GM19463 (cell line): ENCODE results near the gene PWWP2A.
A peak's percentile ranks its signal among the peaks of the same experiment; 100 is the strongest.
"Not testable (repeated sequence)": the region's sequence is repeated elsewhere in the genome, so short reads cannot be mapped to it uniquely, and the experiment has no call there.

ENCODE experiments used
- ATAC-seq: cut with Tn5 transposase; IDR thresholded peaks from one replicate; pipeline ENCODE4 v1.9.1; 2021; ENCODE audit warnings: mild to moderate bottlenecking, moderate library complexity; ENCODE audit not compliant: unreplicated experiment

Gene PWWP2A, protein sequence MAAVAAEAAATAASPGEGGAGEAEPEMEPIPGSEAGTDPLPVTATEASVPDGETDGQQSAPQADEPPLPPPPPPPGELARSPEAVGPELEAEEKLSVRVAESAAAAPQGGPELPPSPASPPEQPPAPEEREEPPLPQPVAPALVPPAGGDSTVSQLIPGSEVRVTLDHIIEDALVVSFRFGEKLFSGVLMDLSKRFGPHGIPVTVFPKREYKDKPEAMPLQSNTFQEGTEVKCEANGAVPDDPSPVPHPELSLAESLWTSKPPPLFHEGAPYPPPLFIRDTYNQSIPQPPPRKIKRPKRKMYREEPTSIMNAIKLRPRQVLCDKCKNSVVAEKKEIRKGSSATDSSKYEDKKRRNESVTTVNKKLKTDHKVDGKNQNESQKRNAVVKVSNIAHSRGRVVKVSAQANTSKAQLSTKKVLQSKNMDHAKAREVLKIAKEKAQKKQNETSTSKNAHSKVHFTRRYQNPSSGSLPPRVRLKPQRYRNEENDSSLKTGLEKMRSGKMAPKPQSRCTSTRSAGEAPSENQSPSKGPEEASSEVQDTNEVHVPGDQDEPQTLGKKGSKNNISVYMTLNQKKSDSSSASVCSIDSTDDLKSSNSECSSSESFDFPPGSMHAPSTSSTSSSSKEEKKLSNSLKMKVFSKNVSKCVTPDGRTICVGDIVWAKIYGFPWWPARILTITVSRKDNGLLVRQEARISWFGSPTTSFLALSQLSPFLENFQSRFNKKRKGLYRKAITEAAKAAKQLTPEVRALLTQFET

DNA sequence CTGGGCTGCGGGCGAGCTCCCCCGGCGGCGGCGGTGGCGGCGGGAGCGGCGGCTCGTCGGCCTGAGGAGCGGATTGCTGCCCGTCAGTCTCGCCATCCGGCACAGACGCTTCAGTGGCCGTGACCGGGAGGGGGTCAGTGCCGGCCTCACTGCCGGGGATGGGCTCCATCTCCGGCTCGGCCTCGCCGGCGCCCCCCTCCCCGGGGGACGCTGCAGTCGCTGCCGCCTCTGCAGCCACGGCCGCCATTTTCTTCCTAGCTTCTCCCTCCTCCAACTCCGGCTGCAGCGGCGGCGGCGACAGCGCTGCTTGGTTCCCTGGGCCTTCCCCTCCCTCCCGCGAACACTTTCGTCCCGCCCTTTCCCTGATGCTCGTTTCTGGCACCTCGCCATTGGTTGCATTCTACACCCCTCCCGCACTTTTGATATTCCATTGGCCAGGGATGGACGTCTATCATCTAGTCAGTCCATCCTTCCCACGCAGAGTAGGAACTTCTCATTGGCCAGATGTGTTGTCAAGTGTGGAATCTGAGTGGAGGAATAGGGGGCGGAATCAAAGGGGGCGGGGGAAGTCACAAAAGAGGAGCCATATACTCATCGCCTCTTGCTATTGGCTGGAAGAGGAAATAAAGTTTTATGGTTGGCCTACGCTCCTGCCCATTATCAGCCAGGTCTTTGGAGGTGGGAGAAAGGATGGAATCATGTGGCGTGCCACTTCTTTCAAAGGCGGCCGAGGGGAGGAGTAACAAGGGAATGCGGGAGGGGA is at the start of gene PWWP2A:
PWWP2A (minus strand) TSS at position 309 of the 763 bp plus-strand sequence; CDS start at position 247, 62 bp downstream.
- peak; percentile 82 for ATAC-seq

DNA sequence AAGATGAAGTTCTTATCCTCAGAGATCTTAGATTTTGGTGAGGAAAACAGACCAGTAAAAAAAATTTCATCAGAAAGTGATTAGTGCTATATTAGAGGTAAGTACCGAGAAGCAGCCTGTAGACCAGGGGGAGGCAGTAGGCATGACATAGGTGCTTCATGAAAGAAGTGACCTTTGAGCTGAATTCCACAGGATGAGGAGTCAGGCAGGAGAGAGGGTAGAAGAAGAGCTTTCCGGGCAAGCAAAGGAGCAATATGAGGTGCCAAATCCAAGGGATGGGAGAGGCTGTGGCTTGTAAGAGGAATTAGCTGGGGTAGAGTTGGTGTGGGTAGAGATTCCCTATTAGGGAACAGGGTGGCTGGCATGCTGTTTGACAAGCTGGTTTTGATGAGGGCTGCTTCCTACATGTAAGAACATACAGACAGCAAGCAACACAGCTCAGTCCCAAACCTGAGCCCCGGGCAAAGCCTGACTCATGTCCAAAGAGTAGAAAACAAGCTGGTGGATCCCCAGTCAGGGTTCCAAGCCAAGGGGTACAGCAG is 48.4 kb upstream of the PWWP2A start:
- ATAC-seq, result no peak

DNA sequence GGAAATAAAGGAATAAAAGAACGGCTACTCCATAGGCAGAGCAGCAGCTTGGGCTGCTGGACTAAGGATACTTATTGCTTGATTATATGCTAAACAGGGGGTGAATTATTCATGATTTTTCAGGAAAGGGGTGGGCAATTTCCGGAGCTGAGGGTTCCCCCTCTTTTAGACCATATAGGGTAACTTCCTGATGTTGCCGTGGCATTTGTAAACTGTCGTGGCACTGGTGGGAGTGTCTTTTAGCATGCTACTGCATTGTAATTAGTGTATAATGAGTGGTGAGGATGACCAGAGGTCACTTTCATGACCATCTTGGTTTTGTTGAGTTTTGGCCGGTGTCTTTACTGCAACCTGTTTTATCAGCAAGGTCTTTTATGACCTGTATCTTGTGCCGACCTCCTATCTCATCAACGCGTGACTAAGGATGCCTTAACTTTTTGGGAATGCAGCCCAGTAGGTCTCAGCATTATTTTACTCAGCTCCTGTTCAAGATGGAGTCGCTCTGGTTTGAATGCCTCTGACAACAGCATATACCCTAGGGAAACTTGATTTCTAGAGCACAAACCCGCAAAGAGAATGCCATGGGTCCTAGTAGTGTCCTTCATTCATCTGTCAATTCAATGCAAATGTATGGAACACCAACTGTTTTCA is 47.8 kb upstream of the PWWP2A start:
- ATAC-seq, result no peak

DNA sequence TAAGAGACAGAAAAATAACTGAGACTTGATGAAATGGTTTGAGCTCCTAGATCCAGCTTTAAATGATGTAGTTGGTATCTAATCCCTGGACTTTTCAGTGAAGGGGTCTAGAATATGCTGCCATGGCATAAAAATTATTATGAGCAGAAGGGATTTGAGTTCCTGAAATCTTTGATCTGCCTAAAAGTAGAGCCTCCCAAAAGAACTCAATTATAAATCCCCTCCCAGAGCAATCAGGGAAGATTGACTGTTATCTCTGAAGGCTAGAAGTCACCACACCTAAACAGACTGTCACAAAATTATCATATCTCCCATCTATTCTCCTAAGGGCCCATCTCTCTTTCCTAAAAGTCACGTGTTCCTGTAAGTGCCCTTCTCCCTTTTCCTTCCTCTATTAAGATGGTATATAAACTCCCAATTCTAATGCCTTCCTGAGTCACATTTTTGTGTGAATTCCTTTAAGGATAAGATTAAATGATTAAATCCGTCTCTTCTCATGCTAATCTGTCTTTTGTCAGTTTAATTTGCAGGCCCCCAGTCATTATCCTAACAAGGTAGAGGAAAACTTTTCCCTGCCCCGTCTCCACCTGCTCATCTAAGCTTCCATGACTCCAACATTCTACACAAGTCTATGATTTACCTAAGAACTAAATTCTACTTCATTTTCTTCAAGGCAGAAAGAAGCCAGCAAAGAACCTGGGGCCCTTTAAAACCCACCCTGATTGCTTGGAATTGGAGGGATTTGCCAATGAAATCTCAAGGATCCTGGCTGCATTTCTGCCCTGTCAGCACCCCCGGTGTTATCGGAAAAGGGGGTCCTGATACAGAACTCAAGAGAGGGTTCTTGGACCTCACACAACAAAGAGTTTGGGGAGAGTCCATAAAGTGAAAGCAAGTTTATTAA is 47.1 kb upstream of the PWWP2A start:
- no peak for ATAC-seq

DNA sequence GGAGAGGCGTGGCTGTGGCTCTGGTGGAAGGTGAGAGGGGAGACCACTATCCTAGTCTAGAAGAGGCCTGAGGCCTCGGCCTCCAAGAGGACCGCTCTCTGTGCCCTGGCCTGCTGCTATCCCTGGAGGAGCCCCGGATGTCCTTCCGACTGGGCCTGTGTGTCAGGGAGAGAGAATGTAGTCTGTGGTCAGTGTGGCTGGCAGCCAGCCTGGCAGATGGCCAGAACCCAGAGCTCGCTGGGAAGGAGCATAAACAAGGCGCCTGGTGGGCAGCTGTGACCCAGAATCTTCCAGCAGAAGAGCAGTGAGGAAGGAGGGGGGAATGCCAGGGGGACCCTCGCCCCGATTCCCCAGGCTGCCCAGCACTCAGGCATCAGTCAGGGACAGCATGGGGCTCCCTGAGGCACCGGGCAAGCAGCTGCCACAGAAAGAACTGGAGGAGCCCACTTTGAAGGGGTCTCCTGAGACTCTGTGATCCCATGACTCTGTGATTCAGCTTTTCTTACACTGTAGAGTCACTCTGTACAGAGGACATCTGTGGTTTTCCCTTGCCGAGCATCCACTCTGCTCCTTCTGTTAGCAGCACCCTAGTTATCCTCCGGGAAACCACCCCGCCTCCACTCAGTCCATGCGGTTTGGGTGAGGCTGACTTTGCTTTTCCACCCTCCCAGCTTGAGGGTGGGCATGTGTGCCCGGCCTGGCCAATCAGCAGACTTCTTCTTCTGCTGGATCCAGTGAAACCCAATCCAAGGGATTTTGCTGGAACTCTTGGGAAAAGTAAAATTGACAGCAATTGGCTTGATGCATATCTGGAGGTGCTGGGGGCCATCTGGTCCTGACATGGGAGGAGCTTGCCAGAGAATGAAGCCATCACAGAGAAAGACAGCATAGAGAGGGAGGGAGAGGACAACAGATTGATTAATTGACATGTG is 46.2 kb upstream of the PWWP2A start:
- ATAC-seq, result no peak

DNA sequence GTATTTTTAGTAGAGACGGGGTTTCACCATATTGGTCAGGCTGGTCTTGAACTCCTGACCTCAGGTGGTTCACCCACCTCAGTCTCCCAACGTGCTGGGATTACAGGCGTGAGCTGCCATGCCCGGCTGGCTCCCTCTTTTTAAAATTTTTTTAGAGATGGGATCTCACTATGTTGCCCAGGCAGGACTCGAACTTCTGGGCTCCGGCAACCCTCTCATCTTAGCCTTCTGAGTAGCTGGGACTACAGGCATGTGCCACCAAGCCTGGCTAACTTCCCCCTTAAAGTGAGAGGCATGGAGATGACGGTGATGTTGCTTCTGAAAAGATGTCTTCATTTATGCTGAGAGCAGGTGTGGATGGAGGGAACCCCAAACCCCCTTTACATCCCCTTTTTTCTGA is 43.7 kb upstream of the PWWP2A start:
- ATAC-seq, result no peak

DNA sequence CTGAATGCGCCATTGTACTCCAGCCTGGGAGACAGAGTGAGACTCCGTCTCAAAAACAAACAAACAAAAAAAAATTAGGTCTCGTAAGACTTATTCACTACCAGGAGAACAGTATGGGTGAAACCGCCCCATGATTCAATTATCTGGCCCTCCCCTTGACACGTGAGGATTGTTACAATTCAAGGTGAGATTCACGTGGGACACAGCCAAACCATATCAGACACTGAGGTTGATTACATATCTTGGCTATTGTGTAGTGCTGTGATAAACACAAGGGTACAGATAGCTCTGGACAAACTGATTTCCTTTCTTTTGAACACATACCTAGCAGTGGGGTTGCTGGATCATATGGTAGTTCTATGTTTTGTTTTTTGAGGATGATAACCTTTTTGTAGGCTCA is 42.4 kb upstream of the PWWP2A start:
- ATAC-seq, result no peak

DNA sequence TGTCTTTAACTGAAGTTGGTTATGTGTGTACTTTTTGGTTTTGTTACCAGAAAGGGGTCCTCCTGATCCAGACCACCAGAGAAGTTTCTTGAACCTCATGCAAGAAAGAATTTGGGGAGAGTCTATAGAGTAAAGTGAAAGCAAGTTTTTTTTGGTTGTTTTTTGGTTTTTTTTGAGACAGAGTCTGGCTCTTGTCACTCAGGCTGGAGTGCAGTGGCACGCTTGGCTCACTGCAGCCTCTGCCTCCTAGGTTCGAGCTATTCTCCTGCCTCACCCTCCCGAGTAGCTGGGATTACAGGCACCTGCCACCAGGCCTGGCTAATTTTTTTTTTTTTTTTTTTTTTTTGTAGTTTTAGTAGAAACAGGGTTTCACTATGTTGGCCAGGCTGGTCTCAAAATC is 41.6 kb upstream of the PWWP2A start:
- ATAC-seq, result not testable (repeated sequence)

DNA sequence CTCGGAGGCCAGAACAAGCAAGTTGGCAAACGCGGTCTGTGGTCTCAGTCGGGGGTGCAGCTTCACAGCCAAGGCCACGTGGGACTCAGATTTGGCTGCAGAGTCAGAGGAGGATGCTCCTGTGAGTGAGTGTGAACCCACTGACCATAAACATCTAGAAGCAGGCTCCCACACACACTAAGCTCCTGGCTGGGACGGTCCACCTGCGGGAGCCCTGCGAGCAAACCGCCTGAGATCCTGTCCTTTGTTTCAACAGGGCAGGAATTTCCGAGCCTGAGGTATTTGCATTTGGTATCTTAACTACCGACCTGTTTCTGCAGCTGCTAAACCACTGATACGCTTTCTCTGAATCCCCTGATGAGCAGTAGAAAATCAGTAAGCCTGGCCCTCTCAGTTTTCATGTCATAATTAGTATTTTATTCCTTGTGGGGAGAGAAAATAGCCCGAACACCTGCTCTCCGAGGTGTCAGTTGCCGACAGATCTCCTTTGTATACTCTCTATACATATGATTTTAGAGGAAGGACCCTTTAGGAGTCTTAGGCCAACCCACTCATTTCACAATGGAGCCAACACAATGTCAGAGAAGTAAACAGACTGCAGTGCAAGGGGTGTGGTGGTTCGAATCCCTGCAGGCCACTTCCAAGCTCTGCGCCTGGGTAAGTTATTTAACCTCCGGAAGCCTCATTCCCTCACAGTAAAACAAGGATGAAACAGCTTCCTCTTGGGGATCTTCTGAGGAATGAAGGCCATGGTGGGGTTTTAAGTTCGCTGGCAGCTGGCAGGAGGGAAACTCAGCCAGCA is 40.9 kb upstream of the PWWP2A start:
- peak; percentile 64 for ATAC-seq

DNA sequence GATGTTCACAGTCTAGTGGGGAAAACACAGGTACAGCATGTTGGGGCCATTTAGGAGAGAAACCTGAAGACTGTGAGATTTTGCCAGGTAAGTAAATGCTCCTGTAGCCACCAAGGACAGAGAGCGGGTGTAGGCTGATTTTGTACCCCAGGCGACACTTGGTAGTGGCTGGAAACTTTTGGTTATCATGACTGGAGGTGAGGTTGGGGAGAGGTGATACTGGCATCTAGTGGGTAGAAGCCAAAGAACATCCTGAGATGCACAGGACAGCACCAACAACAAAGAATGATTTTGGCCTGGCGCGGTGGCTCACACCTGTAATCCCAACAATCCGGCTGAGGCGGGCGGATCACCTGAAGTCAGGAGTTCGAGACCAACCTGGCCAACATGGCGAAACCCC is 38.8 kb upstream of the PWWP2A start:
- ATAC-seq, result no peak

DNA sequence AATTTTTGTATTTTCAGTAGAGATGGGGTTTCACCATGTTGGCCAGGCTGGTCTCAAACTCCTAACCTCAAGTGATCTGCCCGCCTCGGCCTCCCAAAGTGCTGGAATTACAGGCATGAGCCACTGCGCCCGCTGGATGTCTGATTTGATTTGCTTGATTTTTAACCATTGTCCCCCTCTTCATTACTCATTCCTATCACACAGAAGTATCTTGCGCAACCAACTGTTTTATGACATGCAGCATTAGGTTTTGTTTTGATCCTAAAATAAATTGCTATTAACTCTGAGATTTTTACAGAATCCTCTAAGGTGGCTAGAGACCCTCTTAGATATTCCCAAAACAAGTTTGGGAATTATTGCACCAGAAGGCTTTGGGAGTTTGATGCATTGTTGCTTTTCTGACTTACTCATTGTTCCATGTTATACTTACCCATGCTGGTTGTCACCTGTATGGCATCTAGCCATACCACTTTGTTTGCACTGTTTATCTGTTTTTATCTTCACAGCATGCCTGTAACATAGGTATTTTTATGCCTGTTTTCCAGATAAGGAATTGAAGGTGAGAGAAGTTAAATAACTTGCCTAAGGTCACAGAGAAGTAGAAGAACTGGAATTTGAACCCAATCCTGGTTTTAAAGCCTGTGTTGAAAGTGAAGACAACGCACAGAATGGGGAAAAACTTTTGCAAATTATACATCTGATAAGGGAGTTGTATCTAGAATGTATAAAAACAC is 35.9 kb upstream of the PWWP2A start:
- ATAC-seq, result no peak

DNA sequence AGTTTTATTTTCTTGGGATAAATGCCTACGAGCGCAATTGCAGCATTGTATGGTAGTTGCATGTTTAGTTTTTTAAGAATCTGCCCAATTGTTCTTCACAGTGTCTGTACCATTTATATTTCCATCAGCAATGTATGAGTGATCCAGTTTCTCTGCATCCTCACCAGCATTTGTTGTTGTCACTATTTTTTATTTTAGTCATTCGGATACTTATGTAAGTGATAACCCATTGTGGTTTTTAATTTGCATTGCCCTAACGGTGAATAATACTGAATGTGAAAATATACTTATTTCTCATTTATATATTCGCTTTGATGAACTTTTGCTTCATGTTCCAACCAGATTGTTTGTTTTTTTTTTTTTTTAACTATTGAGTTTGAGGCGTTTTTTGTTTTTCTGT is 33.7 kb upstream of the PWWP2A start:
- ATAC-seq, result no peak

DNA sequence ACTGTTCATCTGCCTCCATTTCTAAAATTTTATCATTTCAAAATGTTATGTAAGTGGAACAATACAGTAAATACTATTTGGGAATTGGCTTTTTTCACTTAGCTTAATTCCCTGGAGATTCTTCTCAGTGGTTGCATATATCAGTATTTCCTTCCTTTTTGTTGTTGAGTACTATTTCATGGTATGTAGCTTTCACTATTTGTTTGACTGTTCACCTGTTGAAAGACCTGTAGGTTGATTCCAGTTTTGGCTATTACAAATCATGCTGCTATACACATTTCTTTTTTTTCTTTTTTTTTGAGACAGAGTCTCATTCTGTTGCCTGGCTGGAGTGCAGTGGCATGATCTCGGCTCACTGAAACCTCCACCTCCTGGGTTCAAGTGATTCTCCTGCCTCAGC is 33.0 kb upstream of the PWWP2A start:
- ATAC-seq, result no peak

DNA sequence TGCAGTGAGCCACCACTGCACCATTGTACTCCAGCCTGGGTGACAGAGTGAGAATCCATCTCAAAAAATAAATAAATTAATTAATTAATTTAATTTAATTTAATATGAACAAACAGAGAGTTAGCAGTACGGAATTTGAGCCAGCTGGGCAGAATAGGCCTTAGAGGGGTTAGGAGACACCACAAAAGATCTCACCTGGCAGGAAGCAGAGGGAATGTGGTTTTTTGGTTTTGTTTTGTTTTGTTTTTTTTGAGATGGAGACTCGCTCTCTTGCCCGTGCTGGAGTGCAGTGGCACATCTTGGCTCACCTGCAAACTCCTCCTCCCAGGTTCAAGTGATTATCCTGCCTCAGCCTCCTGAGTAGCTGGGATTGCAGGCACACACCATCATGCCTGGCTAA is 31.8 kb upstream of the PWWP2A start:
- no peak for ATAC-seq

DNA sequence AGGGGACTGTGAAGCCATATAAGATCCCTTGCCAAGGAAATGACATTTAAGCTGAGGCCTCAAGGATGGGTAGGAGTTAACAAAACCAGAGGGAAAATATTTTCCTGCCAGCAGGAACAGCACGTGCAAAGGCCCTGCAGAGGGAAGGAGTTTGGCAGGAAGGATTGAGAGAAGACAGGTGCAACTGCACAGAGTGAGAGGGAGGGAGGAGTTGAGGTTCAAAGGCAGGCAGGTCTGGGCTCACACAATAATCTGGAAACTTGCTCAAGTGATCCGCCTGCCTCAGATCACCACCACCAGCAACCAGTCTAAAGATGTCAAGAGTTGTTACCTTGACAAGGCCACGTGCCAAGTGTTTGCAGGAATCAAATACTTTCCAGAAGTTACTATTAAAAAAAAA is 31.1 kb upstream of the PWWP2A start:
- ATAC-seq, result no peak

DNA sequence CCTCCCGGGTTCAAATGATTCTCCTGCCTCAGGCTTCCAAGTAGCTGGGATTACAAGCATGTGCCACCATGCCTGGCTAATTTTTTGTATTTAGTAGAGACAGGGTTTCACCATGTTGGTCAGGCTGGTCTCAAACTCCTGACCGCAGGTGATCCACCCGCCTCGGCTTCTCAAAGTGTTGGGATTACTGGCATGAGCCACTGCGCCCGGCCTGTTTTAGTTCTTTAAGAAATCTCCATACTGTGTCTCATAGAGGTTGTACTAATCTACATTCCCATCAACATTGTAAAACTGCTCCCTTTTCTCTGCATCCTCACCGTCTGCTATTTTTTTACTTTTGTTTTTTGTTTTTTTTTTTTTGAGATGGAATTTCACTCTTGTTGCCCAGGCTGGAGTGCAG is 25.2 kb upstream of the PWWP2A start:
- not testable (repeated sequence) for ATAC-seq

DNA sequence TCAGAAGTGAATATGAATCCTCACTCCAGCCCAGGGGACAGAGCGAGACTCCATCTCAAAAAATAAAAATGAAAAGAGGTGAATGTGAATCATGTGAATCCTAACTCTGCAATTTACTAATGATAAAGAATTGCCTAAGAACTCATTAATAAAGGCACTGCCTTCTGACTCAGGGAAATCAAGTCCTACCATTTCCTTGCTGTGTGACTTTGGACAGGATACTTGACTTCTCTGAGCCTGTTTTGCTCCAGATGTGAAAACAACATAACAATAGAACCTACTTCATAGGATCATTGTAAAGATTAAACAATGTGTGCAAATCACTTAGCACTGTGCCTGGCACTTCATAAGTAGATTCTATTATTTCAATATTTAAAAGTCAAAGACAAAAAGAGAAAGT is 15.1 kb upstream of the PWWP2A start:
- no peak for ATAC-seq
